ENCODE results near the gene PGGHG.
A peak's percentile ranks its signal among the peaks of the same experiment; 100 is the strongest.

The PGGHG gene

DNA sequence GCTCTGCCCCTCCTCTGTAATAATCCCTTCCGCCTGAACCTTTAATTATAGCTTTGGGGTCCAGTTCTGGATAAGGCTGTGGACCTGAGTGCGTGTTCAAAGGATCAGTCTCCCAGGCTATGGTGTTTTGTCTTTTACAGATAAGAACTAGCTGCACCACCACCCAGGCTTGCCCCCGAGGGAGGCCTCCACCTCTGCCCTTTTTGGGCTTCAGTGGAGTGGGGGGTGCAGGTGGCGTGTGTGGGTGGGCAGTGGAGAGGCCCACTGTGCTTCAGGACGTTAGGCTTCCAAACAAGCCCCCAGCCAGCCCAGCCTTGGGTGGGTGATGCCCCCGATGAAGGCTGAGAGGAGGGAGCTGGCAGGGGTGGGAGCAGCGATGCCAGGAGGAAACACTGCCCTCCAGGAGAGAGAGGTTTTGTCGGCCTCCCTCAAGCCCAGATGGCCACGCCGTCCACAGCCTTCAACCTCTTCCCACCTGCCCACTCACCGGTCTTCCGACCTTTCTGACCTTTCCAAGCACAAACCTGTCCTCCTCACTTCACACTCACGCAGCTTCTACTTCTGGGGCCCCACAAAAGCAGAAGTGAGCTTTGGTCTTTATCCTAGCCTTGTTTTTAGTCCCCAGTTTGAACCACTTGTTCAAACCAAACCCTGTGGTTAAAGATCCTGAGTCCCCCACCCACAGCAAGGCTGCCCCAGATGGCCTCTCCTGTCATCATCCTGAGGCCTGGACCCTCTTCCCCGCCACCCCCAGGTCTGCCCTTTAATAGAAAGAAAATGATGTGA lies 31.8 kb upstream of the PGGHG start:
- TF ChIP-seq RAD21 (IDR thresholded peaks at IDR 0.05; ENCODE audit: low read depth) (no peak), CREB1 (IDR thresholded peaks at IDR 0.05; ENCODE audit: low read depth) (no peak), CEBPB (IDR thresholded peaks at IDR 0.05) (no peak), NFIC (IDR thresholded peaks at IDR 0.05) (no peak), FOXM1 (IDR thresholded peaks at IDR 0.05; ENCODE audit: borderline replicate concordance, low read depth) (no peak), TEAD4 (IDR thresholded peaks at IDR 0.05) (no peak), EGR1 (IDR thresholded peaks at IDR 0.05) (no peak), YY1 (IDR thresholded peaks at IDR 0.05; ENCODE audit: low read depth) (no peak), TCF12 (IDR thresholded peaks at IDR 0.05; ENCODE audit: low read depth) (no peak), ZBTB7A (IDR thresholded peaks at IDR 0.05; ENCODE audit: low read depth) (no peak), TAF1 (IDR thresholded peaks at IDR 0.05; ENCODE audit: low read depth) (no peak), EP300 (IDR thresholded peaks at IDR 0.05; ENCODE audit: borderline replicate concordance) (no peak)
- TF ChIP-seq, protein P1, sequence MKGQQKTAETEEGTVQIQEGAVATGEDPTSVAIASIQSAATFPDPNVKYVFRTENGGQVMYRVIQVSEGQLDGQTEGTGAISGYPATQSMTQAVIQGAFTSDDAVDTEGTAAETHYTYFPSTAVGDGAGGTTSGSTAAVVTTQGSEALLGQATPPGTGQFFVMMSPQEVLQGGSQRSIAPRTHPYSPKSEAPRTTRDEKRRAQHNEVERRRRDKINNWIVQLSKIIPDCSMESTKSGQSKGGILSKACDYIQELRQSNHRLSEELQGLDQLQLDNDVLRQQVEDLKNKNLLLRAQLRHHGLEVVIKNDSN (IDR thresholded peaks at IDR 0.05), result no peak
- TF ChIP-seq, protein P2, sequence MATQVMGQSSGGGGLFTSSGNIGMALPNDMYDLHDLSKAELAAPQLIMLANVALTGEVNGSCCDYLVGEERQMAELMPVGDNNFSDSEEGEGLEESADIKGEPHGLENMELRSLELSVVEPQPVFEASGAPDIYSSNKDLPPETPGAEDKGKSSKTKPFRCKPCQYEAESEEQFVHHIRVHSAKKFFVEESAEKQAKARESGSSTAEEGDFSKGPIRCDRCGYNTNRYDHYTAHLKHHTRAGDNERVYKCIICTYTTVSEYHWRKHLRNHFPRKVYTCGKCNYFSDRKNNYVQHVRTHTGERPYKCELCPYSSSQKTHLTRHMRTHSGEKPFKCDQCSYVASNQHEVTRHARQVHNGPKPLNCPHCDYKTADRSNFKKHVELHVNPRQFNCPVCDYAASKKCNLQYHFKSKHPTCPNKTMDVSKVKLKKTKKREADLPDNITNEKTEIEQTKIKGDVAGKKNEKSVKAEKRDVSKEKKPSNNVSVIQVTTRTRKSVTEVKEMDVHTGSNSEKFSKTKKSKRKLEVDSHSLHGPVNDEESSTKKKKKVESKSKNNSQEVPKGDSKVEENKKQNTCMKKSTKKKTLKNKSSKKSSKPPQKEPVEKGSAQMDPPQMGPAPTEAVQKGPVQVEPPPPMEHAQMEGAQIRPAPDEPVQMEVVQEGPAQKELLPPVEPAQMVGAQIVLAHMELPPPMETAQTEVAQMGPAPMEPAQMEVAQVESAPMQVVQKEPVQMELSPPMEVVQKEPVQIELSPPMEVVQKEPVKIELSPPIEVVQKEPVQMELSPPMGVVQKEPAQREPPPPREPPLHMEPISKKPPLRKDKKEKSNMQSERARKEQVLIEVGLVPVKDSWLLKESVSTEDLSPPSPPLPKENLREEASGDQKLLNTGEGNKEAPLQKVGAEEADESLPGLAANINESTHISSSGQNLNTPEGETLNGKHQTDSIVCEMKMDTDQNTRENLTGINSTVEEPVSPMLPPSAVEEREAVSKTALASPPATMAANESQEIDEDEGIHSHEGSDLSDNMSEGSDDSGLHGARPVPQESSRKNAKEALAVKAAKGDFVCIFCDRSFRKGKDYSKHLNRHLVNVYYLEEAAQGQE (IDR thresholded peaks at IDR 0.05; ENCODE audit: low read depth), result no peak
- TF ChIP-seq, protein P3, sequence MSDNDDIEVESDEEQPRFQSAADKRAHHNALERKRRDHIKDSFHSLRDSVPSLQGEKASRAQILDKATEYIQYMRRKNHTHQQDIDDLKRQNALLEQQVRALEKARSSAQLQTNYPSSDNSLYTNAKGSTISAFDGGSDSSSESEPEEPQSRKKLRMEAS (IDR thresholded peaks at IDR 0.05), result no peak

DNA sequence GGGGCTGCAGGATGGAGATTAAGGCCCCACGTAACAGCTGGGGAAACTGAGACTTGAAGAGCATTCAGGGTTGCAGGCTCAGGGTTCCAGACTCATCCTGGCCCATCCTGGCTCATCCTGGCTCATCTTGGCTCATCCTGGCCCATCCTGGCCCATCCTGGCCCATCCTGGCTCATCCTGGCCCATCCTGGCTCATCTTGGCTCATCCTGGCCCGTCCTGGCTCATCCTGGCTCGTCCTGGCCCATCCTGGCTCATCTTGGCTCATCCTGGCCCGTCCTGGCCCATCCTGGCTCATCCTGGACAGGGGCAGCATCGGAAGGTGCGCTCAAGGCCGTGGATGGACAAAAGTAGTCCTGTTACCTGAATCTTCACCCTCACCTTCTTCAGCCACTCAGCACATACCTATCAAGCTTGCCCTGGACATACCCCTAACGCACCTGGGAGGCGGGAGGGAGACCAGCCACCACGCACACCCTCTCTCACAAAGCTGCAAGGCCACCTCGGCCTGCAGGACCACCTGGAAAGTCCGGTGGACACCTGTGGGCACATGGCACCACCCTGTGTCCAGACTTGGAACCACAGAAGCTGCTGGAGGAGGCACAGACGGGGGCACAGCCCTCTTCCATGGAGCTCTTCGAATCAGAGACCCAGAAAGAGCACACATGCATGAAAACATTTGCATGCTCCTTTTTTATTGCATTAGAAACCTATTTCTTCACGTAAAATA lies 31.0 kb upstream of the PGGHG start:
- TF ChIP-seq RAD21 (IDR thresholded peaks at IDR 0.05; ENCODE audit: low read depth) (peak; percentile 52), EGR1 (IDR thresholded peaks at IDR 0.05) (no peak)
- TF ChIP-seq, protein P3 (IDR thresholded peaks at IDR 0.05), result no peak

DNA sequence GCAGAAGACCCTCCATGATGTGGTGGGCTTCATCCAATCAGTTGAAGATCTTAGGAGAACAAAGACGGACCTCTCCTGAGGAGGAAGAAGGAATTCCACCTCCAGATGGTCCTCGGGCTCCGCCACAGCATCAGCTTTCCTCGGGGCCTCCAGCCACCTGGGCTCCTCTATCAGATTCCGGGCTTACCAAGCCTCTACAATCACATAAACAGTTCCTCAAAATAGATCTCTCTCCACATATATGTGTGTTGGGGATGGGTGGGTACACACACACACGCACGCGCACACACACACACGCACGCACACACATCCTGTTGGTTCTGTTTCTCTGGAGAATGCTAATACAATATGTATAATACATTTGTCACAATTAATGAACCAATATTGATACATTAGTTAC lies 29.5 kb upstream of the PGGHG start:
- no peak for TF ChIP-seq TCF12 (IDR thresholded peaks at IDR 0.05; ENCODE audit: low read depth)
- TF ChIP-seq EGR1 (IDR thresholded peaks at IDR 0.05), result no peak
- TF ChIP-seq NFIC (IDR thresholded peaks at IDR 0.05), result no peak
- TF ChIP-seq CEBPB (IDR thresholded peaks at IDR 0.05), result no peak
- TF ChIP-seq, protein P3 (IDR thresholded peaks at IDR 0.05), result no peak
- TF ChIP-seq FOXM1 (IDR thresholded peaks at IDR 0.05; ENCODE audit: borderline replicate concordance, low read depth), result no peak
- no peak for TF ChIP-seq TAF1 (IDR thresholded peaks at IDR 0.05; ENCODE audit: low read depth)
- TF ChIP-seq, protein P1 (IDR thresholded peaks at IDR 0.05), result no peak

DNA sequence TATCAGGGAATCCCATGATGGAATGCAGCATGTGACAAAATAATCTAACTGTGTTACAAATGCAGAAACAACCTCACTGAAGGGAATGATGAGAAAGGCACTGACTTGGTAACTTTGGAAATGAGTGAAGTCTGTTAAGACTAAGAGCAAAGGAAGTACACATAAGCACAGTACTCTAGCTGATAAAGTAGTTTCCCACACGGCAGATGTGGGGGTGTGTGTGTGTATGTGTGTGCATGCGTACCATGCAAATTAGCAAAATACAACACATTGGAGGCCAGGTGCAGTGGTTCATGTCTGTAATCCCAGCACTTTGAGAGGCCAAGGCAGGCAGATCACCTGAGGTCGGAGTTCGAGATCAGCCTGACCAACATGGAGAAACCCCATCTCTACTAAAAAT lies 27.3 kb upstream of the PGGHG start:
- TF ChIP-seq EP300 (IDR thresholded peaks at IDR 0.05; ENCODE audit: borderline replicate concordance) (no peak), CEBPB (IDR thresholded peaks at IDR 0.05) (no peak), TEAD4 (IDR thresholded peaks at IDR 0.05) (no peak), TAF1 (IDR thresholded peaks at IDR 0.05; ENCODE audit: low read depth) (no peak), FOXM1 (IDR thresholded peaks at IDR 0.05; ENCODE audit: borderline replicate concordance, low read depth) (no peak), EGR1 (IDR thresholded peaks at IDR 0.05) (no peak), TCF12 (IDR thresholded peaks at IDR 0.05; ENCODE audit: low read depth) (no peak), CREB1 (IDR thresholded peaks at IDR 0.05; ENCODE audit: low read depth) (no peak), YY1 (IDR thresholded peaks at IDR 0.05; ENCODE audit: low read depth) (no peak), RAD21 (IDR thresholded peaks at IDR 0.05; ENCODE audit: low read depth) (no peak), ZBTB7A (IDR thresholded peaks at IDR 0.05; ENCODE audit: low read depth) (no peak), NFIC (IDR thresholded peaks at IDR 0.05) (no peak)
- TF ChIP-seq, protein P2 (IDR thresholded peaks at IDR 0.05; ENCODE audit: low read depth), result no peak
- TF ChIP-seq, protein P3 (IDR thresholded peaks at IDR 0.05), result no peak
- TF ChIP-seq, protein P1 (IDR thresholded peaks at IDR 0.05), result no peak
